C4-2B (cell line): Measurements from ENCODE around the gene RIMBP2.

Experiments
- ZFX ChIP-seq: fragments of 450-650 bp; IDR thresholded peaks from 2 replicates; pipeline ENCODE4 v1.6.1; 2017
- TF ChIP-seq, protein P1 (sequence below): fragments of 450-650 bp; conservative IDR thresholded peaks from 2 replicates; pipeline ENCODE4 v1.5.1; 2017; ENCODE audit warnings: mild to moderate bottlenecking

DNA sequence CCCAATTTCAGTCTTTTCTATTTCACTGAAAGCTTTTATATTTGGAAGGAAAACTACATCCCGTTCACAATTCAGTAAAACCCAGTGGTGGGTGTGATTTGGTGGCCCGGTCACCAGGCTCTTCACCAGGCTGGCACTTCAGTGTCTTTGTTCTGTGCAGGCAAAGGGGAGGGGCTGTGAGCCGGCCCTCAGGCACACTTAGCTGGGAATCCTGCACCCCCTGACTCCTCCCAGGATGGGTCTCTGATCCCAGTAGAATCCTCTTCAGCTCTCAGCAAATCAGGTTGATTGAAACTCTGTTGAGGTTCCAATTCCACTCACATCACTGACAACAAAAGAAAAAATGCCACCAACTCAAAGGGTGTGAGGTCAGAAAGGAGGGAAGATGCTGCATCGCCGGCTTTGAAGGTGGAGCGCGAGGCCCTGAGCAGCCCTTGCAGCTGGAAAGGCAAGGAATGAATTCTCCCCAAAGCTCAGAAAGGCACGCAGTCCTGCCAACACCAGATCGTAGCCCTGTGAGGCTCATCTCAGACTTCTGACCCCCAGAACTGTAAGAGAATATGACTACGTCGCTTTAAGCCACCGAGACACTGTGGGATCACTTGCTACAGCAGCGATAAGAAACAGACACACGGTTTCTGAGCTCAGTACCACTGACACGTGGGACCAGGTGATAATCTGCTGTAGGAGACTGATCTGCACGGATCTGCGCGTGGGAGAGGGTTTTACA is 211.8 kb downstream of the RIMBP2 start:
- TF ChIP-seq, protein P1, sequence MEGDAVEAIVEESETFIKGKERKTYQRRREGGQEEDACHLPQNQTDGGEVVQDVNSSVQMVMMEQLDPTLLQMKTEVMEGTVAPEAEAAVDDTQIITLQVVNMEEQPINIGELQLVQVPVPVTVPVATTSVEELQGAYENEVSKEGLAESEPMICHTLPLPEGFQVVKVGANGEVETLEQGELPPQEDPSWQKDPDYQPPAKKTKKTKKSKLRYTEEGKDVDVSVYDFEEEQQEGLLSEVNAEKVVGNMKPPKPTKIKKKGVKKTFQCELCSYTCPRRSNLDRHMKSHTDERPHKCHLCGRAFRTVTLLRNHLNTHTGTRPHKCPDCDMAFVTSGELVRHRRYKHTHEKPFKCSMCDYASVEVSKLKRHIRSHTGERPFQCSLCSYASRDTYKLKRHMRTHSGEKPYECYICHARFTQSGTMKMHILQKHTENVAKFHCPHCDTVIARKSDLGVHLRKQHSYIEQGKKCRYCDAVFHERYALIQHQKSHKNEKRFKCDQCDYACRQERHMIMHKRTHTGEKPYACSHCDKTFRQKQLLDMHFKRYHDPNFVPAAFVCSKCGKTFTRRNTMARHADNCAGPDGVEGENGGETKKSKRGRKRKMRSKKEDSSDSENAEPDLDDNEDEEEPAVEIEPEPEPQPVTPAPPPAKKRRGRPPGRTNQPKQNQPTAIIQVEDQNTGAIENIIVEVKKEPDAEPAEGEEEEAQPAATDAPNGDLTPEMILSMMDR = no peak
- TF ChIP-seq ZFX = no peak
